Smooth muscle cell of the umbilical artery (primary cell): ENCODE results near the gene OR4D6. TPM values are rescaled to one million over a fixed set of nuclear protein-coding genes. Genes with fewer than 3 reads are reported as not detected.

Source experiments
- total RNA-seq: library from RNA; depleted of rRNA; stranded (reverse); fragments of >200 nt; gene quantifications from 2 replicates; pipeline ENCODE4 v1.2.3, GENCODE V29; 2014

OR4D6 gene
- total RNA-seq: not detected in 2 replicates

GRCh38 chr11:59456661-59457060 is at the start of gene OR4D6:
OR4D6 (plus strand) TSS chr11:59456961; CDS start chr11:59456961, 0 bp downstream.

GRCh38 chr11:59426361-59427067 is 30.2 kb upstream of the OR4D6 start, which contains the start of gene OR5A2:
OR5A2 (minus strand) TSS chr11:59426413; CDS start chr11:59422953, 3,460 bp downstream.

GRCh38 chr11:59436169-59436568 is 20.6 kb upstream of the OR4D6 start, which contains the start of gene OR5A1:
OR5A1 (plus strand) TSS chr11:59436469; CDS start chr11:59443169, 6,700 bp downstream.

GRCh38 chr11:59473015-59473414 is 16.3 kb downstream of the OR4D6 start, which contains the start of gene OR4D10:
OR4D10 (plus strand) TSS chr11:59473315; CDS start chr11:59477430, 4,115 bp downstream.

GRCh38 chr11:59503276-59503675 is 46.5 kb downstream of the OR4D6 start, which contains the start of gene OR4D11:
OR4D11 (plus strand) TSS chr11:59503576; CDS start chr11:59503576, 0 bp downstream.

Other genes with a start within 250 kb of the OR4D6 start
- not detected in 2 replicates for gene MPEG1, start 244.0 kb upstream of the OR4D6 start, total RNA-seq
- not detected in 2 replicates for gene OR5AN1, start 98.1 kb upstream of the OR4D6 start, total RNA-seq
- gene OR5A2, start 30.5 kb upstream of the OR4D6 start, total RNA-seq: not detected in 2 replicates
- not detected in 2 replicates for gene OR5A1, start 20.5 kb upstream of the OR4D6 start, total RNA-seq
- not detected in 2 replicates for gene OR4D10, start 16.4 kb downstream of the OR4D6 start, total RNA-seq
- not detected in 2 replicates for gene OR4D11, start 46.6 kb downstream of the OR4D6 start, total RNA-seq
- not detected in 2 replicates for gene OR4D9, start 54.6 kb downstream of the OR4D6 start, total RNA-seq
- gene OSBP, start 158.8 kb downstream of the OR4D6 start, total RNA-seq: 43.4 and 64.6 TPM in 2 replicates
- gene PATL1, start 212.1 kb downstream of the OR4D6 start, total RNA-seq: 6.8 and 11.9 TPM in 2 replicates